ENCODE measurements around the gene PDE4B. TPM values are rescaled to one million over a fixed set of nuclear protein-coding genes. Genes with fewer than 3 reads are reported as not detected.

Gene PDE4B
- total and polyA plus RNA-seq, 9 donors = 1.7 to 8.2 (median 5.1) TPM

- TF ChIP-seq POLR2A (IDR thresholded peaks at IDR 0.05) (no peak), CTCF (IDR thresholded peaks at IDR 0.05) (no peak), EP300 (IDR thresholded peaks at IDR 0.05) (no peak)
- H3K9me3 ChIP-seq = no peaks in the 10 kb centered on the region
- no peaks in the 10 kb centered on the region for H3K36me3 ChIP-seq
- intact Hi-C loops (cut with DNase I) = no loop called here
- no peak overlapping the region for H3K4me3 ChIP-seq
- DNase-seq = no peak
- H3K27ac ChIP-seq = no peak overlapping the region
- H3K4me1 ChIP-seq (ENCODE audit: insufficient read depth) = no peaks in the 10 kb centered on the region
- 91 to 94% (median 92%) methylated on average over 1 of the region's 1 CpG for WGBS, 3 donors
- no peaks in the 10 kb centered on the region for H3K27me3 ChIP-seq
These were observed 590.9 kb downstream of the PDE4B start for GRCh38 chr1:66383611-66384010.

GRCh38 chr1:66384258-66384921, 591.7 kb downstream of the PDE4B start:
- no peaks in the 10 kb centered on the region for H3K36me3 ChIP-seq
- no peak for DNase-seq
- H3K9me3 ChIP-seq = no peaks in the 10 kb centered on the region
- 84 to 97% (median 94%) methylated on average over 1 of the region's 1 CpG for WGBS, 3 donors
- H3K4me1 ChIP-seq (ENCODE audit: insufficient read depth) = no peaks in the 10 kb centered on the region
- no peak overlapping the region for H3K4me3 ChIP-seq
- intact Hi-C loops (cut with DNase I) = no loop called here
- H3K27me3 ChIP-seq = no peaks in the 10 kb centered on the region
- TF ChIP-seq CTCF (IDR thresholded peaks at IDR 0.05) (no peak), EP300 (IDR thresholded peaks at IDR 0.05) (no peak)
- no peak overlapping the region for H3K27ac ChIP-seq

- Histone ChIP-seq H3K9me3 (no peaks in the 10 kb centered on the region), H3K27ac (no peak overlapping the region), H3K4me3 (no peak overlapping the region), H3K36me3 (no peaks in the 10 kb centered on the region), H3K27me3 (no peaks in the 10 kb centered on the region), H3K4me1 (ENCODE audit: insufficient read depth) (no peaks in the 10 kb centered on the region)
- intact Hi-C loops (cut with DNase I) = no loop called here
- no peak for DNase-seq
- 71 to 88% (median 73%) methylated on average over 1 of the region's 1 CpG for WGBS, 3 donors
- TF ChIP-seq CTCF (IDR thresholded peaks at IDR 0.05) (no peak), POLR2A (IDR thresholded peaks at IDR 0.05) (no peak), EP300 (IDR thresholded peaks at IDR 0.05) (no peak)
These were observed 594.0 kb downstream of the PDE4B start for GRCh38 chr1:66386712-66387111.

- intact Hi-C loops (cut with DNase I) = no loop called here
- no peak overlapping the region for H3K27ac ChIP-seq
- H3K27me3 ChIP-seq = no peaks in the 10 kb centered on the region
- no peak for DNase-seq
- no peaks in the 10 kb centered on the region for H3K36me3 ChIP-seq
- 36 to 41% (median 40%) methylated on average over 2 of the region's 2 CpGs for WGBS, 3 donors
- no peak overlapping the region for H3K4me3 ChIP-seq
- no peaks in the 10 kb centered on the region for H3K9me3 ChIP-seq
- H3K4me1 ChIP-seq (ENCODE audit: insufficient read depth) = no peaks in the 10 kb centered on the region
- TF ChIP-seq POLR2A (IDR thresholded peaks at IDR 0.05) (no peak), CTCF (IDR thresholded peaks at IDR 0.05) (no peak), EP300 (IDR thresholded peaks at IDR 0.05) (no peak)
These were observed 596.2 kb downstream of the PDE4B start for GRCh38 chr1:66388913-66389312.
